B cell (primary cell): ENCODE measurements around the gene CD244. TPM values are rescaled to one million over a fixed set of nuclear protein-coding genes. Genes with fewer than 3 reads are reported as not detected.

Experiments
- ATAC-seq: fragments of 200-7000 bp; cut with Tn5 transposase; one replicate; pipeline ENCODE4 v1.10.0; 2021; ENCODE audit warnings: low read depth, mild to moderate bottlenecking, moderate number of reproducible peaks, moderate library complexity
- CTCF ChIA-PET: fragments of 350-600 bp; sonication (Branson Sonifier 250); formaldehyde crosslinking; loops from one replicate; lab custom pipeline; 2021; ENCODE audit warnings: antibody characterized with exemption, inconsistent platforms; lab: Charles Lee
- POLR2A ChIA-PET: fragments of 350-600 bp; sonication (Branson Sonifier 250); formaldehyde crosslinking; loops from one replicate; lab custom pipeline; 2021; ENCODE audit warnings: antibody characterized with exemption; lab: Charles Lee
- DNase-seq: peaks from one replicate; pipeline ENCODE4 v3.0.0; 2013
- H2AFZ ChIP-seq: 2 replicates; pipeline ENCODE4 v1.6.1; 2012; ENCODE audit warnings: mild to moderate bottlenecking, low read depth, low read length; ENCODE audit not compliant: insufficient read depth, poor library complexity, severe bottlenecking
- H3K27ac ChIP-seq, 2 donors: 1 replicate in 1 of 2; 2 replicates in 1 of 2; pipeline ENCODE4 v1.5.1; 2012 to 2013; ENCODE audit warnings: low read length in 2 of 2, mild to moderate bottlenecking in 2 of 2, moderate library complexity in 1 of 2
- H3K27me3 ChIP-seq, 4 experiments: fragments of 200-600 bp in 1 of 4; sonication (generic) in 1 of 4; replicated peaks in 1 of 4; 1 replicate in 2 of 4; 2 replicates in 2 of 4; pipeline versions ENCODE4 v1.6.1 to v1.7.0; 2013 to 2016; ENCODE audit warnings: low read length in 3 of 4, mild to moderate bottlenecking in 2 of 4, mixed read lengths in 1 of 4, moderate library complexity in 1 of 4; ENCODE audit not compliant: insufficient read depth in 4 of 4, control insufficient read depth in 3 of 4; ENCODE audit errors: control extremely low read depth in 1 of 4
- H3K36me3 ChIP-seq, 2 experiments: replicated peaks in 1 of 2; 1 replicate in 1 of 2; 2 replicates in 1 of 2; pipeline versions ENCODE4 v1.6.1 to v1.7.1; 2013; ENCODE audit warnings: low read length in 1 of 2; ENCODE audit not compliant: insufficient read depth in 2 of 2, control insufficient read depth in 1 of 2; ENCODE audit errors: control extremely low read depth in 1 of 2, extremely low read depth in 1 of 2
- H3K4me1 ChIP-seq, 2 donors: fragments of 200-600 bp in 1 of 2; sonication (generic) in 1 of 2; 1 replicate in 1 of 2; 2 replicates in 1 of 2; pipeline versions ENCODE4 v1.5.1 to v1.6.1; 2013 to 2017; ENCODE audit warnings: low read length in 2 of 2; ENCODE audit not compliant: control insufficient read depth in 2 of 2, insufficient read depth in 2 of 2
- H3K4me2 ChIP-seq: replicated peaks from 2 replicates; pipeline ENCODE3; 2012; ENCODE audit warnings: mild to moderate bottlenecking, low read depth, low read length; ENCODE audit not compliant: poor library complexity, severe bottlenecking
- H3K4me3 ChIP-seq, 5 experiments: fragments of 200-600 bp in 1 of 5; sonication (generic) in 1 of 5; 1 replicate in 3 of 5; 2 replicates in 2 of 5; pipeline versions ENCODE4 v1.5.1 to v1.7.0; 2011 to 2016; ENCODE audit warnings: low read length in 4 of 5, mild to moderate bottlenecking in 4 of 5, low read depth in 2 of 5, control low read depth in 1 of 5, moderate library complexity in 1 of 5; ENCODE audit not compliant: insufficient read depth in 1 of 5; ENCODE audit errors: control extremely low read depth in 1 of 5, extremely low read depth in 1 of 5
- H3K79me2 ChIP-seq: fragments of 200-600 bp; sonication (generic); one replicate; pipeline ENCODE4 v1.6.0; 2016; ENCODE audit warnings: low read length; ENCODE audit not compliant: control insufficient read depth, insufficient read depth
- H3K9ac ChIP-seq: fragments of 200-600 bp; sonication (generic); 2 replicates; pipeline ENCODE4 v1.6.1; 2017; ENCODE audit warnings: mild to moderate bottlenecking, low read length, moderate library complexity
- H3K9me3 ChIP-seq, 3 donors: one replicate each; pipeline versions ENCODE4 v1.6.1 to v1.7.1; 2013; ENCODE audit warnings: low read length in 2 of 3; ENCODE audit not compliant: control insufficient read depth in 2 of 3, insufficient read depth in 1 of 3; ENCODE audit errors: control extremely low read depth in 1 of 3
- H4K20me1 ChIP-seq: 2 replicates; pipeline ENCODE4 v1.6.0; 2012; ENCODE audit warnings: mild to moderate bottlenecking, low read length; ENCODE audit not compliant: insufficient read depth, control insufficient read depth, poor library complexity, severe bottlenecking
- H3K27ac Mint-ChIP-seq: one replicate; pipeline ENCODE4 v1.8.0; 2021; ENCODE audit warnings: mixed read lengths
- H3K27me3 Mint-ChIP-seq: one replicate; pipeline ENCODE4 v1.8.0; 2021; ENCODE audit warnings: mixed read lengths
- H3K4me1 Mint-ChIP-seq: one replicate; pipeline ENCODE4 v1.8.0; 2021; ENCODE audit warnings: mixed read lengths
- H3K4me3 Mint-ChIP-seq: one replicate; pipeline ENCODE4 v1.8.0; 2021; ENCODE audit warnings: mixed read lengths
- H3K9me3 Mint-ChIP-seq: one replicate; pipeline ENCODE4 v1.8.0; 2022; ENCODE audit warnings: mixed read lengths; ENCODE audit not compliant: insufficient read depth
- CTCF ChIP-seq: fragments of 200-600 bp; IDR thresholded peaks from one replicate; pipeline ENCODE4 v1.8.0; 2022; ENCODE audit warnings: antibody characterized with exemption, mild to moderate bottlenecking
- EZH2 ChIP-seq: IDR thresholded peaks from 2 replicates; pipeline ENCODE4 v1.6.1; 2012; ENCODE audit warnings: borderline replicate concordance, low read depth, mild to moderate bottlenecking, moderate library complexity, low read length; ENCODE audit not compliant: insufficient read depth, poor library complexity, severe bottlenecking
- WGBS: methylation state at CpG from one replicate; pipeline ENCODE4 v1.1.5; 2013; ENCODE audit warnings: missing lambda C conversion rate; ENCODE audit not compliant: insufficient coverage; 5-methylcytosine and 5-hydroxymethylcytosine counted together
- intact Hi-C: fragments of 100-400 bp; cut with micrococcal nuclease; formaldehyde crosslinking; loops from one replicate; pipeline ENCODE4 v1.10.0; 2022
- polyA plus RNA-seq: library from polyadenylated mRNA; depleted of rRNA; stranded (reverse); fragments of >200 nt; gene quantifications from 2 replicates; pipeline ENCODE4 v1.2.3, GENCODE V29; 2012
- total RNA-seq, 2 donors: library from RNA; stranded (reverse); fragments of 120-200 nt in 1 of 2; gene quantifications; 1 replicate in 1 of 2; 2 replicates in 1 of 2; pipeline versions ENCODE4 v1.2.3 to v1.2.4, GENCODE V29; 2013 to 2022

Gene CD244
- total and polyA plus RNA-seq, 2 donors (not counting 1 experiment from before 2014, with no cell fraction given) = 0.31 TPM; not detected in 1

- POLR2A ChIA-PET = no interaction called here
- Mint-ChIP-seq H3K9me3 (no peaks in the 10 kb centered on the region), H3K27ac (no peak overlapping the region), H3K4me3 (no peak overlapping the region), H3K27me3 (peaks cover 4% of the 10 kb centered on the region), H3K4me1 (no peaks in the 10 kb centered on the region)
- Histone ChIP-seq H2AFZ (no peak overlapping the region), H3K36me3 (no peaks in the 10 kb centered on the region), H3K4me1 (no peaks in the 10 kb centered on the region), H3K9ac (no peak overlapping the region), H3K79me2 (no peaks in the 10 kb centered on the region), H3K9me3 (no peaks in the 10 kb centered on the region), H3K27me3 (no peaks in the 10 kb centered on the region), H3K27ac (no peak overlapping the region), H4K20me1 (no peaks in the 10 kb centered on the region), H3K4me2 (no peak overlapping the region), H3K4me3 (no peak overlapping the region)
- TF ChIP-seq CTCF (no peak), EZH2 (no peak)
- CTCF ChIA-PET = interaction anchor here (1.0 to 1.7 kb wide), 2 partner anchors 70 to 108 kb away, joined by 4 to 5 read pairs; no protein-coding TSS in a partner anchor
- intact Hi-C loops = loop anchor here (10.0 kb wide), 1 partner anchor 49 kb away; no protein-coding TSS in a partner anchor
- ATAC-seq (no peak), DNase-seq (no peak)
- WGBS = 98% methylated on average over 7 of the region's 13 CpGs
Measured at GRCh38 chr1:160883581-160884513, 21.2 kb upstream of the CD244 start.

GRCh38 chr1:160882582-160882981, 19.9 kb upstream of the CD244 start:
- CTCF ChIA-PET = interaction anchor here (1.0 kb wide), 1 partner anchor 207 kb away, joined by 3 read pairs; no protein-coding TSS in a partner anchor
- no peak for DNase-seq
- H3K4me1 ChIP-seq = no peaks in the 10 kb centered on the region
- Mint-ChIP-seq H3K9me3 (no peaks in the 10 kb centered on the region), H3K4me1 (no peaks in the 10 kb centered on the region), H3K27ac (no peak overlapping the region), H3K27me3 (peaks cover 3% of the 10 kb centered on the region), H3K4me3 (no peak overlapping the region)
- no peaks in the 10 kb centered on the region for H3K79me2 ChIP-seq
- ATAC-seq = no peak
- H3K36me3 ChIP-seq = no peaks in the 10 kb centered on the region
- H3K4me3 ChIP-seq = no peak overlapping the region
- no peaks in the 10 kb centered on the region for H3K27me3 ChIP-seq
- H3K9ac ChIP-seq = no peak overlapping the region
- no peaks in the 10 kb centered on the region for H4K20me1 ChIP-seq
- no CpG with 5 or more reads among the region's 1 CpG for WGBS
- H2AFZ ChIP-seq = no peak overlapping the region
- POLR2A ChIA-PET = no interaction called here
- TF ChIP-seq EZH2 (no peak), CTCF (no peak)
- no peaks in the 10 kb centered on the region for H3K9me3 ChIP-seq
- H3K4me2 ChIP-seq = no peak overlapping the region
- H3K27ac ChIP-seq = no peak overlapping the region
- intact Hi-C loops = loop anchor here (10.0 kb wide), 1 partner anchor 48 kb away; no protein-coding TSS in a partner anchor
